GM23338 (cell line): ENCODE results near the gene PGAM1.

Experiments
- EZH2 ChIP-seq: fragments of 200-600 bp; sonication (generic); IDR thresholded peaks from one replicate; pipeline ENCODE4 v1.8.0; 2017; ENCODE audit warnings: antibody characterized with exemption, mild to moderate bottlenecking, low read depth; ENCODE audit not compliant: unreplicated experiment
- EZH2phosphoT487 ChIP-seq: fragments of 200-600 bp; sonication (generic); IDR thresholded peaks from one replicate; pipeline ENCODE4 v1.8.1; 2018; ENCODE audit warnings: antibody characterized with exemption; ENCODE audit not compliant: unreplicated experiment
- POLR2AphosphoS5 ChIP-seq: IDR thresholded peaks from 2 replicates; pipeline ENCODE4 v1.6.1; 2016; ENCODE audit warnings: antibody characterized with exemption, low read depth
- TF ChIP-seq, protein P1 (sequence below), 2 experiments: fragments of 200-600 bp in 1 of 2; sonication (generic) in 1 of 2; conservative IDR thresholded peaks; 2 replicates each; pipeline versions ENCODE4 v1.5.1 to v1.6.1; 2016 to 2017; ENCODE audit warnings: antibody characterized with exemption in 2 of 2, low read depth in 2 of 2, mild to moderate bottlenecking in 2 of 2, moderate library complexity in 1 of 2

DNA sequence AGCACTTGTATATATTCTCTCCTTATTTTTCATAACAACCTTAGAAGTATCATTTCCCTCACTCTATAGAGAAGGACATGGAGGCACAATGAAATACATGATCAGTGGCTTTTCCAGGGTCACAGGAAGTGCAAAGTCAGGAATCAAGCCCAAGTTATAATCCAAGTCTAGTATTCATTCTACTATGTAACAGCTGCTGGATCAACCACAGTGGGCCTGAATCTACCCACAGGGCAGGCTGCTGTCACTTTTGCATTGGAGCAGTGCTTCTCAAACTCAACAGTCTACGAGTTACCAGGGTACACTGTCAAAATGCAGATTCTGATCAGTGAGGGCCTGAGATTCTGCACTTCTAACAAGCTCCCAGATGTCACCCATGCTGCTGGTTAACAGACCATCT is 38.2 kb downstream of the PGAM1 start:
- TF ChIP-seq EZH2 (no peak), POLR2AphosphoS5 (no peak), EZH2phosphoT487 (no peak)
- TF ChIP-seq, protein P1, sequence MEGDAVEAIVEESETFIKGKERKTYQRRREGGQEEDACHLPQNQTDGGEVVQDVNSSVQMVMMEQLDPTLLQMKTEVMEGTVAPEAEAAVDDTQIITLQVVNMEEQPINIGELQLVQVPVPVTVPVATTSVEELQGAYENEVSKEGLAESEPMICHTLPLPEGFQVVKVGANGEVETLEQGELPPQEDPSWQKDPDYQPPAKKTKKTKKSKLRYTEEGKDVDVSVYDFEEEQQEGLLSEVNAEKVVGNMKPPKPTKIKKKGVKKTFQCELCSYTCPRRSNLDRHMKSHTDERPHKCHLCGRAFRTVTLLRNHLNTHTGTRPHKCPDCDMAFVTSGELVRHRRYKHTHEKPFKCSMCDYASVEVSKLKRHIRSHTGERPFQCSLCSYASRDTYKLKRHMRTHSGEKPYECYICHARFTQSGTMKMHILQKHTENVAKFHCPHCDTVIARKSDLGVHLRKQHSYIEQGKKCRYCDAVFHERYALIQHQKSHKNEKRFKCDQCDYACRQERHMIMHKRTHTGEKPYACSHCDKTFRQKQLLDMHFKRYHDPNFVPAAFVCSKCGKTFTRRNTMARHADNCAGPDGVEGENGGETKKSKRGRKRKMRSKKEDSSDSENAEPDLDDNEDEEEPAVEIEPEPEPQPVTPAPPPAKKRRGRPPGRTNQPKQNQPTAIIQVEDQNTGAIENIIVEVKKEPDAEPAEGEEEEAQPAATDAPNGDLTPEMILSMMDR (conservative IDR thresholded peaks at IDR 0.05; ENCODE audit: low read depth in 2 of 2): no peak
